Measurements from ENCODE around the gene KDR.

Gene KDR

GRCh38 chr4:55077577-55077976 is 47.8 kb downstream of the KDR start:
- no peak for DNase-seq

- no peak for DNase-seq
Measured at GRCh38 chr4:55075823-55076716, 49.3 kb downstream of the KDR start.

- DNase-seq = no peak
Measured at GRCh38 chr4:55075376-55075775, 50.0 kb downstream of the KDR start.

- no peak for DNase-seq
Measured at GRCh38 chr4:55074386-55074785, 51.0 kb downstream of the KDR start.

- no peak for DNase-seq
Measured at GRCh38 chr4:55071951-55072350, 53.4 kb downstream of the KDR start.

- DNase-seq = no peak
Measured at GRCh38 chr4:55069248-55069647, 56.1 kb downstream of the KDR start.

GRCh38 chr4:55068522-55068921 is 56.9 kb downstream of the KDR start:
- DNase-seq = no peak

- no peak for DNase-seq
Measured at GRCh38 chr4:55066018-55066417, 59.4 kb downstream of the KDR start.

GRCh38 chr4:55055529-55055928 is 69.9 kb downstream of the KDR start:
- no peak for DNase-seq

- no peak for DNase-seq
Measured at GRCh38 chr4:55051532-55051931, 73.9 kb downstream of the KDR start.

GRCh38 chr4:55050418-55050950 is 74.9 kb downstream of the KDR start:
- DNase-seq = no peak

- DNase-seq = no peak
Measured at GRCh38 chr4:55038176-55038890, 87.1 kb downstream of the KDR start.

GRCh38 chr4:55037728-55038127 is 87.7 kb downstream of the KDR start:
- DNase-seq = no peak

GRCh38 chr4:55036405-55036804 is 89.0 kb downstream of the KDR start:
- DNase-seq = no peak

- no peak for DNase-seq
Measured at GRCh38 chr4:55035892-55036291, 89.5 kb downstream of the KDR start.

- DNase-seq = no peak
Measured at GRCh38 chr4:55033296-55033695, 92.1 kb downstream of the KDR start.

- no peak for DNase-seq
Measured at GRCh38 chr4:55032788-55033187, 92.6 kb downstream of the KDR start.

GRCh38 chr4:55032179-55032578 is 93.2 kb downstream of the KDR start:
- no peak for DNase-seq

GRCh38 chr4:55031158-55031557 is 94.2 kb downstream of the KDR start:
- DNase-seq = no peak

- DNase-seq = no peak
Measured at GRCh38 chr4:55030589-55030988, 94.8 kb downstream of the KDR start.

- DNase-seq = no peak
Measured at GRCh38 chr4:55029821-55030503, 95.4 kb downstream of the KDR start.

GRCh38 chr4:55029321-55029720 is 96.1 kb downstream of the KDR start:
- no peak for DNase-seq

Data from CD4-positive, alpha-beta T cell treated with Interleukin-21 for 1 hour (primary cell).